HCT116 (cell line): ENCODE measurements around the gene SKP2. TPM values are rescaled to one million over a fixed set of nuclear protein-coding genes. Genes with fewer than 3 reads are reported as not detected.
A peak's percentile ranks its signal among the peaks of the same experiment; 100 is the strongest.

Source experiments
- ATAC-seq: fragments of 200-7000 bp; cut with Tn5 transposase; 2 replicates; pipeline ENCODE4 v1.9.1; 2020; ENCODE audit warnings: mild to moderate bottlenecking, moderate library complexity
- BruUV-seq: library from RNA; stranded (reverse); fragments of 400-500 nt; replicated peaks from 2 replicates; lab custom pipeline; 2021; lab: Mats Ljungman, UMichigan
- CTCF ChIA-PET: fragments of 300-600 bp; sonication (Branson Sonifier 250); formaldehyde crosslinking; loops from one replicate; lab custom pipeline; 2021; ENCODE audit warnings: antibody characterized with exemption; lab: Charles Lee
- POLR2A ChIA-PET: fragments of 300-600, 350-600 bp; sonication (Branson Sonifier 250); formaldehyde crosslinking; loops from one replicate; lab custom pipeline; 2021; ENCODE audit warnings: antibody characterized with exemption; lab: Charles Lee
- RAD21 ChIA-PET, 2 experiments: fragments of 300-600 bp; sonication (Branson Sonifier 250); formaldehyde crosslinking; loops; one replicate each; lab custom pipeline; 2023; ENCODE audit warnings: low total read pairs in 2 of 2; ENCODE audit not compliant: uncharacterized antibody in 2 of 2, unreplicated experiment in 2 of 2, low non-redundant PET in 1 of 2; lab: Charles Lee
- DNase-seq: peaks from one replicate; pipeline ENCODE4 v3.0.0-alpha.2; 2010; ENCODE audit warnings: low read depth, low spot score
- H2AFZ ChIP-seq: fragments of 200-600 bp; shearing (Covaris generic), sonication (generic); 2 replicates; pipeline ENCODE4 v1.6.1; 2017; ENCODE audit warnings: low read depth, mixed run types, mixed read lengths, antibody characterized with exemption, low read length; ENCODE audit not compliant: poor library complexity, severe bottlenecking
- H3K27ac ChIP-seq: 2 replicates; pipeline ENCODE4 v1.5.1; 2012; ENCODE audit warnings: low read depth, low read length
- H3K27me3 ChIP-seq: fragments of 200-600 bp; sonication (generic); 2 replicates; pipeline ENCODE4 v1.6.1; 2016; ENCODE audit warnings: mixed run types, low read length, mixed read lengths; ENCODE audit not compliant: insufficient read depth
- H3K36me3 ChIP-seq, 2 experiments: fragments of 200-500 bp in 1 of 2; fragments of 200-600 bp in 1 of 2; sonication (Bioruptor generic) in 1 of 2; sonication (generic) in 1 of 2; 2 replicates each; pipeline versions ENCODE4 v1.5.1 to v1.6.1; 2014 to 2016; ENCODE audit warnings: low read length in 2 of 2, inconsistent platforms in 1 of 2, mixed read lengths in 1 of 2, mixed run types in 1 of 2; ENCODE audit not compliant: insufficient read depth in 2 of 2, control insufficient read depth in 1 of 2
- H3K4me1 ChIP-seq, 2 experiments: fragments of 200-600 bp in 1 of 2; sonication (generic) in 1 of 2; 2 replicates each; pipeline versions ENCODE4 v1.5.1 to v1.6.1; 2012 to 2017; ENCODE audit warnings: low read length in 2 of 2, inconsistent platforms in 1 of 2, mild to moderate bottlenecking in 1 of 2, mixed read lengths in 1 of 2, mixed run types in 1 of 2, moderate library complexity in 1 of 2; ENCODE audit not compliant: insufficient read depth in 2 of 2, control insufficient read depth in 1 of 2
- H3K4me2 ChIP-seq: fragments of 200-600 bp; sonication (generic); 2 replicates; pipeline ENCODE4 v1.6.1; 2017; ENCODE audit warnings: mixed run types, low read length, mixed read lengths
- H3K4me3 ChIP-seq, 2 experiments: fragments of 200-600 bp in 1 of 2; sonication (generic) in 1 of 2; replicated peaks in 1 of 2; 2 replicates each; pipeline ENCODE4 v1.5.1; 2011 to 2016; ENCODE audit warnings: low read length in 2 of 2, control low read depth in 1 of 2, low read depth in 1 of 2, mild to moderate bottlenecking in 1 of 2, mixed read lengths in 1 of 2, mixed run types in 1 of 2
- H3K79me2 ChIP-seq: fragments of 200-600 bp; sonication (generic); 2 replicates; pipeline ENCODE4 v1.6.1; 2017; ENCODE audit warnings: mild to moderate bottlenecking, mixed run types, low read length, moderate library complexity, mixed read lengths; ENCODE audit not compliant: insufficient read depth
- H3K9ac ChIP-seq: fragments of 200-600 bp; sonication (generic); 2 replicates; pipeline ENCODE4 v1.6.1; 2016; ENCODE audit warnings: low read length, mixed read lengths
- H3K9me2 ChIP-seq: fragments of 200-600 bp; sonication (generic), shearing (Covaris generic); 2 replicates; pipeline ENCODE4 v1.6.1; 2017; ENCODE audit warnings: mixed run types, mild to moderate bottlenecking, moderate library complexity; ENCODE audit not compliant: insufficient read depth
- H3K9me3 ChIP-seq, 2 experiments: fragments of 200-500 bp in 1 of 2; fragments of 200-600 bp in 1 of 2; sonication (Bioruptor generic) in 1 of 2; sonication (generic) in 1 of 2; 2 replicates each; pipeline ENCODE4 v1.6.1; 2014 to 2017; ENCODE audit warnings: low read length in 2 of 2, mixed read lengths in 2 of 2, inconsistent platforms in 1 of 2, low read depth in 1 of 2, mild to moderate bottlenecking in 1 of 2, mixed run types in 1 of 2, moderate library complexity in 1 of 2; ENCODE audit not compliant: control insufficient read depth in 1 of 2, insufficient read depth in 1 of 2
- H4K20me1 ChIP-seq: fragments of 200-600 bp; sonication (generic), shearing (Covaris generic); 2 replicates; pipeline ENCODE4 v1.6.1; 2017; ENCODE audit warnings: mixed run types, mild to moderate bottlenecking, moderate library complexity; ENCODE audit not compliant: insufficient read depth
- CBX3 ChIP-seq: IDR thresholded peaks from 2 replicates; pipeline ENCODE4 v1.6.1; 2012; ENCODE audit warnings: low read depth
- CEBPB ChIP-seq: IDR thresholded peaks from 2 replicates; pipeline ENCODE4 v1.6.1; 2012; ENCODE audit warnings: low read depth
- EZH2 ChIP-seq: fragments of 200-600 bp; sonication (generic); IDR thresholded peaks from 2 replicates; pipeline ENCODE4 v1.6.1; 2017; ENCODE audit warnings: antibody characterized with exemption, mixed run types
- EZH2phosphoT487 ChIP-seq: fragments of 200-600 bp; IDR thresholded peaks from 2 replicates; pipeline ENCODE4 v1.6.1; 2018; ENCODE audit warnings: antibody characterized with exemption, borderline replicate concordance
- FOSL1 ChIP-seq: IDR thresholded peaks from 2 replicates; pipeline ENCODE4 v1.6.1; 2012; ENCODE audit warnings: low read depth
- JUND ChIP-seq: IDR thresholded peaks from 2 replicates; pipeline ENCODE4 v1.6.1; 2012
- POLR2A ChIP-seq: IDR thresholded peaks from 2 replicates; pipeline ENCODE4 v1.7.0; 2011; ENCODE audit warnings: borderline replicate concordance; ENCODE audit not compliant: insufficient read depth, insufficient read length; ENCODE audit errors: extremely low read depth
- POLR2AphosphoS5 ChIP-seq: IDR thresholded peaks from 2 replicates; pipeline ENCODE4 v1.6.1; 2011; ENCODE audit warnings: mild to moderate bottlenecking, low read depth, low read length, moderate library complexity
- RAD21 ChIP-seq: IDR thresholded peaks from 2 replicates; pipeline ENCODE4 v1.6.1; 2012; ENCODE audit warnings: low read depth, mild to moderate bottlenecking
- SRF ChIP-seq: IDR thresholded peaks from 2 replicates; pipeline ENCODE4 v1.6.1; 2012; ENCODE audit warnings: low read depth
- intact Hi-C: fragments of 100-400 bp; cut with micrococcal nuclease; formaldehyde crosslinking; loops from 2 replicates; pipeline ENCODE4 v1.10.0; 2022
- total RNA-seq: library from RNA; stranded (reverse); gene quantifications from one replicate; pipeline ENCODE4 v1.2.1, GENCODE V29; 2021; ENCODE audit not compliant: unreplicated experiment
- TF ChIP-seq, protein P1 (sequence below): IDR thresholded peaks from 2 replicates; pipeline ENCODE4 v1.6.1; 2012; ENCODE audit warnings: low read depth
- TF ChIP-seq, protein P2 (sequence below), 3 experiments: fragments of 200-600 bp in 1 of 3; sonication (generic) in 1 of 3; IDR thresholded peaks in 2 of 3; conservative IDR thresholded peaks in 1 of 3; 2 replicates each; pipeline ENCODE4 v1.5.1; 2012 to 2017; ENCODE audit warnings: low read depth in 2 of 3, low read length in 2 of 3, antibody characterized with exemption in 1 of 3, borderline replicate concordance in 1 of 3, control low read depth in 1 of 3, mild to moderate bottlenecking in 1 of 3, mixed read lengths in 1 of 3, mixed run types in 1 of 3, moderate library complexity in 1 of 3; ENCODE audit not compliant: insufficient read depth in 1 of 3
- TF ChIP-seq, protein P3 (sequence below): IDR thresholded peaks from 2 replicates; pipeline ENCODE4 v1.6.1; 2012
- TF ChIP-seq, protein P4 (sequence below): IDR thresholded peaks from 2 replicates; pipeline ENCODE4 v1.6.1; 2012

Gene SKP2
- total RNA-seq, 1 experiment from 2014 or later: 44.3 TPM

DNA sequence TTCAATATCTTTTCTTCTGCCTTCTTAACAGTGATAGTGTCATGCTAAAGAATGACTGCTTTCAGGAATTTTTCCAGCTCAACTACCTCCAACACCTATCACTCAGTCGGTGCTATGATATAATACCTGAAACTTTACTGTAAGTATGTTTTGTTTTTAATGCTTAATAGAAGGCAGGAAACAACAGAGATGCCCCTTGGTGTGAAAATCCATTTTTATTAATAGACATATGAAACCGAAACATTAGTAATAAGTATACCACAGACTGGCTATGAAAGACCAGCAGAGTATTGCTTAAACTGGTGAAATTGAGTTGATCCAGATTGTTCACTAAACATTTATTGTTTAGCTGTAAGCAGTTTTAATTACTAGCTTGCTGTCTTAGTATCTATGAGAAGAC lies 25.2 kb downstream of the SKP2 start (continued):
- TF ChIP-seq, protein P1, sequence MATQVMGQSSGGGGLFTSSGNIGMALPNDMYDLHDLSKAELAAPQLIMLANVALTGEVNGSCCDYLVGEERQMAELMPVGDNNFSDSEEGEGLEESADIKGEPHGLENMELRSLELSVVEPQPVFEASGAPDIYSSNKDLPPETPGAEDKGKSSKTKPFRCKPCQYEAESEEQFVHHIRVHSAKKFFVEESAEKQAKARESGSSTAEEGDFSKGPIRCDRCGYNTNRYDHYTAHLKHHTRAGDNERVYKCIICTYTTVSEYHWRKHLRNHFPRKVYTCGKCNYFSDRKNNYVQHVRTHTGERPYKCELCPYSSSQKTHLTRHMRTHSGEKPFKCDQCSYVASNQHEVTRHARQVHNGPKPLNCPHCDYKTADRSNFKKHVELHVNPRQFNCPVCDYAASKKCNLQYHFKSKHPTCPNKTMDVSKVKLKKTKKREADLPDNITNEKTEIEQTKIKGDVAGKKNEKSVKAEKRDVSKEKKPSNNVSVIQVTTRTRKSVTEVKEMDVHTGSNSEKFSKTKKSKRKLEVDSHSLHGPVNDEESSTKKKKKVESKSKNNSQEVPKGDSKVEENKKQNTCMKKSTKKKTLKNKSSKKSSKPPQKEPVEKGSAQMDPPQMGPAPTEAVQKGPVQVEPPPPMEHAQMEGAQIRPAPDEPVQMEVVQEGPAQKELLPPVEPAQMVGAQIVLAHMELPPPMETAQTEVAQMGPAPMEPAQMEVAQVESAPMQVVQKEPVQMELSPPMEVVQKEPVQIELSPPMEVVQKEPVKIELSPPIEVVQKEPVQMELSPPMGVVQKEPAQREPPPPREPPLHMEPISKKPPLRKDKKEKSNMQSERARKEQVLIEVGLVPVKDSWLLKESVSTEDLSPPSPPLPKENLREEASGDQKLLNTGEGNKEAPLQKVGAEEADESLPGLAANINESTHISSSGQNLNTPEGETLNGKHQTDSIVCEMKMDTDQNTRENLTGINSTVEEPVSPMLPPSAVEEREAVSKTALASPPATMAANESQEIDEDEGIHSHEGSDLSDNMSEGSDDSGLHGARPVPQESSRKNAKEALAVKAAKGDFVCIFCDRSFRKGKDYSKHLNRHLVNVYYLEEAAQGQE: no peak
- TF ChIP-seq JUND: no peak
- TF ChIP-seq CEBPB: no peak
- TF ChIP-seq FOSL1: no peak

DNA sequence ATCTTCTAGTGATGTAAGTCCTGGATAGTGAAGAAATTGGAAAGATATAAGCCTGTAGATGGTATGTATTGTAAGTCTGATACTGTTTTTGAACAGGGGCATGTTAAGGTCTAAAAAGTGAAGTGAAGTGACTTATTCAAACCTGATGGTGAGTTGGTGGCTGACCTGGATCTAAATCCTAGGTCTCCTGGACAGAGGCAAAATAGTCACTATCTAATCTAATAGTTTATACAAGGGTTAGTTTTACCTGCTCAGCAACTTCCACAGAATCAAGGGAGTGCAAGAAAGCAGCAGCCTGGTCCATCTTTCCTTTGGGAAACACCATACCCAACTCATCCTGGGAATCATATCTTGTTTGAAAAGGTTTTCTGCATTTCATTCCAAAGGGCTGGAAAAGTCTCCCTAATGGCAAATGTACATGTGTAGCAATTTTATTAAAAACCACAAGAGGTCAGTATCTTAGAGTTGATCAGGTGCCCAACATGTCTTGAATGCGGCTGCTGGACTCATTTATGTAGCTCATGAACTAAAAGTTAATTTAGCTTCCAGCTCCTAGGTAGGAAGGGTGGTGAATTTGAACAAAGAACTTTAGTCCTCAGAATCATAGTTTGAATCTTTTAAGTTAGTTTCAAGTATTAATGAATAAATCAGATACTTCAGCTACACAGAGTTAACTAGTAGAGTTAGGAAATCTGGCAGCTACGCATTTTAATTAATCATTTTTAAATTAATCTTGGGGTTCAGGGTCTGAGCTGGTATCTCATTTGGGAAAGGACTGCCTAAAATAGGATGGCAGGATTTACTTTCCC lies 26.0 kb downstream of the SKP2 start:
- H3K27me3 ChIP-seq: no peaks in the 10 kb centered on the region
- ChIA-PET POLR2A (no interaction called here), CTCF (interaction anchor here (0.6 to 2.7 kb wide), 14 partner anchors 10 to 518 kb away, joined by 3 to 14 read pairs (median 4); partner anchors contain the start of genes LMBRD2, NADK2 and SKP2), RAD21 (interaction anchor here in 1 of 2 experiments (0.6 kb wide), 1 partner anchor 88 kb away, joined by 3 read pairs; no protein-coding TSS in a partner anchor)
- H2AFZ ChIP-seq: no peak overlapping the region
- H3K27ac ChIP-seq: no peak overlapping the region
- ATAC-seq (peak; percentile 82), DNase-seq (peak; percentile 7)
- H3K4me3 ChIP-seq: no peak overlapping the region
- no peak overlapping the region for H3K9ac ChIP-seq
- no peaks in the 10 kb centered on the region for H3K79me2 ChIP-seq
- H3K9me3 ChIP-seq: no peaks in the 10 kb centered on the region
- no peaks in the 10 kb centered on the region for H3K4me1 ChIP-seq
- no TSS peak for BruUV-seq
- H4K20me1 ChIP-seq: no peaks in the 10 kb centered on the region
- H3K4me2 ChIP-seq: no peak overlapping the region
- H3K36me3 ChIP-seq: peaks cover 20 to 28% of the 10 kb centered on the region in 2 experiments; a peak in 2 of 4 replicates
- no peaks in the 10 kb centered on the region for H3K9me2 ChIP-seq
- intact Hi-C loops: loop anchor here (1.0 to 2.0 kb wide), 3 partner anchors 127 to 519 kb away; no protein-coding TSS in a partner anchor
- no peak for TF ChIP-seq POLR2A
- TF ChIP-seq, protein P1: no peak
- no peak for TF ChIP-seq CBX3
- TF ChIP-seq, protein P2, sequence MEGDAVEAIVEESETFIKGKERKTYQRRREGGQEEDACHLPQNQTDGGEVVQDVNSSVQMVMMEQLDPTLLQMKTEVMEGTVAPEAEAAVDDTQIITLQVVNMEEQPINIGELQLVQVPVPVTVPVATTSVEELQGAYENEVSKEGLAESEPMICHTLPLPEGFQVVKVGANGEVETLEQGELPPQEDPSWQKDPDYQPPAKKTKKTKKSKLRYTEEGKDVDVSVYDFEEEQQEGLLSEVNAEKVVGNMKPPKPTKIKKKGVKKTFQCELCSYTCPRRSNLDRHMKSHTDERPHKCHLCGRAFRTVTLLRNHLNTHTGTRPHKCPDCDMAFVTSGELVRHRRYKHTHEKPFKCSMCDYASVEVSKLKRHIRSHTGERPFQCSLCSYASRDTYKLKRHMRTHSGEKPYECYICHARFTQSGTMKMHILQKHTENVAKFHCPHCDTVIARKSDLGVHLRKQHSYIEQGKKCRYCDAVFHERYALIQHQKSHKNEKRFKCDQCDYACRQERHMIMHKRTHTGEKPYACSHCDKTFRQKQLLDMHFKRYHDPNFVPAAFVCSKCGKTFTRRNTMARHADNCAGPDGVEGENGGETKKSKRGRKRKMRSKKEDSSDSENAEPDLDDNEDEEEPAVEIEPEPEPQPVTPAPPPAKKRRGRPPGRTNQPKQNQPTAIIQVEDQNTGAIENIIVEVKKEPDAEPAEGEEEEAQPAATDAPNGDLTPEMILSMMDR (IDR thresholded peaks at IDR 0.05 in 2 of 3, conservative IDR thresholded peaks at IDR 0.05 in 1 of 3; ENCODE audit: borderline replicate concordance in 1 of 3, insufficient read depth in 1 of 3, low read depth in 2 of 3, low read length in 2 of 3): peak; percentile 41 to 66 (median 42); a peak in 3 of 6 replicates
- no peak for TF ChIP-seq POLR2AphosphoS5
- TF ChIP-seq EZH2phosphoT487: no peak
- TF ChIP-seq RAD21: peak; percentile 55
- TF ChIP-seq, protein P3, sequence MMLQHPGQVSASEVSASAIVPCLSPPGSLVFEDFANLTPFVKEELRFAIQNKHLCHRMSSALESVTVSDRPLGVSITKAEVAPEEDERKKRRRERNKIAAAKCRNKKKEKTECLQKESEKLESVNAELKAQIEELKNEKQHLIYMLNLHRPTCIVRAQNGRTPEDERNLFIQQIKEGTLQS: no peak
- TF ChIP-seq EZH2: no peak
- TF ChIP-seq, protein P4, sequence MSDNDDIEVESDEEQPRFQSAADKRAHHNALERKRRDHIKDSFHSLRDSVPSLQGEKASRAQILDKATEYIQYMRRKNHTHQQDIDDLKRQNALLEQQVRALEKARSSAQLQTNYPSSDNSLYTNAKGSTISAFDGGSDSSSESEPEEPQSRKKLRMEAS: no peak
- no peak for TF ChIP-seq JUND
- no peak for TF ChIP-seq SRF
